NT2/D1 (cell line): ENCODE data around the gene KNL1.
"Not testable (repeated sequence)": the region's sequence is repeated elsewhere in the genome, so short reads cannot be mapped to it uniquely, and the experiment has no call there.

Experiments used
- DNase-seq: peaks from one replicate; pipeline ENCODE4 v3.0.0-alpha.2; 2011; ENCODE audit warnings: low read depth, low spot score
- H3K27me3 ChIP-seq: 2 replicates; pipeline ENCODE4 v1.6.0; 2011; ENCODE audit warnings: mild to moderate bottlenecking; ENCODE audit not compliant: insufficient read length, insufficient read depth
- H3K36me3 ChIP-seq: 2 replicates; pipeline ENCODE4 v1.6.1; 2011; ENCODE audit warnings: mild to moderate bottlenecking, low read length, mixed read lengths; ENCODE audit not compliant: insufficient read depth, insufficient read length
- H3K4me1 ChIP-seq: 2 replicates; pipeline ENCODE4 v1.5.1; 2011; ENCODE audit not compliant: insufficient read depth, insufficient read length
- H3K4me3 ChIP-seq: 2 replicates; pipeline ENCODE4 v1.5.1; 2011; ENCODE audit warnings: low read depth; ENCODE audit not compliant: insufficient read length
- H3K9ac ChIP-seq: 2 replicates; pipeline ENCODE4 v1.6.0; 2011; ENCODE audit warnings: low read depth; ENCODE audit not compliant: insufficient read length
- H3K9me3 ChIP-seq: 2 replicates; pipeline ENCODE4 v1.5.1; 2011; ENCODE audit warnings: mild to moderate bottlenecking, low read length; ENCODE audit not compliant: insufficient read depth
- SUZ12 ChIP-seq: IDR thresholded peaks from 2 replicates; pipeline ENCODE4 v1.6.1; 2011; ENCODE audit not compliant: insufficient read length, insufficient read depth; ENCODE audit errors: extremely low read depth
- YY1 ChIP-seq: IDR thresholded peaks from 2 replicates; pipeline ENCODE4 v1.6.1; 2011; ENCODE audit not compliant: insufficient read length, insufficient read depth
- ZNF274 ChIP-seq: IDR thresholded peaks from 2 replicates; pipeline ENCODE4 v1.6.1; 2011; ENCODE audit warnings: mild to moderate bottlenecking, low read depth, low read length

Gene KNL1

GRCh38 chr15:40569129-40569953, 24.7 kb upstream of the KNL1 start, which contains the start of gene RPUSD2:
TSS of gene RPUSD2 (plus strand) at chr15:40569299. CDS start at chr15:40569338, 39 bp downstream.
- Histone ChIP-seq H3K4me1 (no peaks in the 10 kb centered on the region), H3K27me3 (peaks cover 15% of the 10 kb centered on the region), H3K4me3 (peak within 1 kb of the TSS; percentile 94), H3K9me3 (no peaks in the 10 kb centered on the region), H3K9ac (peak within 1 kb of the TSS; percentile 94), H3K36me3 (peaks cover 33% of the 10 kb centered on the region)
- TF ChIP-seq YY1: no peak
- TF ChIP-seq ZNF274: no peak
- no peak for TF ChIP-seq SUZ12
- peak; percentile 79 for DNase-seq

GRCh38 chr15:40575113-40575512, 18.9 kb upstream of the KNL1 start:
- DNase-seq: no peak
- Histone ChIP-seq H3K9ac (no peak overlapping the region), H3K27me3 (no peaks in the 10 kb centered on the region), H3K4me1 (no peaks in the 10 kb centered on the region), H3K36me3 (peaks cover 38% of the 10 kb centered on the region), H3K9me3 (no peaks in the 10 kb centered on the region), H3K4me3 (no peak overlapping the region)
- TF ChIP-seq ZNF274 (no peak), SUZ12 (no peak), YY1 (no peak)

- peaks cover 26% of the 10 kb centered on the region for H3K36me3 ChIP-seq
- H3K4me3 ChIP-seq, H3K27me3 ChIP-seq, DNase-seq, H3K4me1 ChIP-seq, H3K9me3 ChIP-seq, H3K9ac ChIP-seq: not testable (repeated sequence)
These were observed 17.1 kb upstream of the KNL1 start for GRCh38 chr15:40576914-40577313.

- no peak for TF ChIP-seq ZNF274
- TF ChIP-seq YY1: no peak
- TF ChIP-seq SUZ12: no peak
- DNase-seq: no peak
These were observed 15.2 kb upstream of the KNL1 start for GRCh38 chr15:40578892-40579291.

GRCh38 chr15:40581796-40582195, 12.3 kb upstream of the KNL1 start:
- H3K9ac ChIP-seq, H3K36me3 ChIP-seq, H3K27me3 ChIP-seq: not testable (repeated sequence)

More at GRCh38 chr15:40578892-40579291, 15.2 kb upstream of the KNL1 start:
- Histone ChIP-seq H3K27me3 (no peaks in the 10 kb centered on the region), H3K36me3 (peaks cover 10% of the 10 kb centered on the region), H3K9me3 (peaks cover 5% of the 10 kb centered on the region; the same call in 1 of the 2 replicates), H3K4me3 (no peak overlapping the region), H3K4me1 (no peaks in the 10 kb centered on the region), H3K9ac (no peak overlapping the region)

GRCh38 chr15:40582726-40583246, 11.3 kb upstream of the KNL1 start:
- no peak for TF ChIP-seq SUZ12
- no peak for TF ChIP-seq YY1
- TF ChIP-seq ZNF274: no peak
- Histone ChIP-seq H3K36me3 (no peaks in the 10 kb centered on the region), H3K4me3 (no peak overlapping the region), H3K4me1 (no peaks in the 10 kb centered on the region), H3K27me3 (no peaks in the 10 kb centered on the region), H3K9ac (no peak overlapping the region), H3K9me3 (peaks cover 5% of the 10 kb centered on the region; the same call in 1 of the 2 replicates)
- DNase-seq: no peak

More at GRCh38 chr15:40581796-40582195, 12.3 kb upstream of the KNL1 start:
- H3K4me3 ChIP-seq, H3K9me3 ChIP-seq, DNase-seq, H3K4me1 ChIP-seq: not testable (repeated sequence)

GRCh38 chr15:40584191-40584590, 9.9 kb upstream of the KNL1 start:
- Histone ChIP-seq H3K9me3 (peaks cover 5% of the 10 kb centered on the region; the same call in 1 of the 2 replicates), H3K27me3 (no peaks in the 10 kb centered on the region), H3K4me3 (no peak overlapping the region), H3K9ac (no peak overlapping the region), H3K36me3 (no peaks in the 10 kb centered on the region), H3K4me1 (no peaks in the 10 kb centered on the region)
- TF ChIP-seq ZNF274 (no peak), SUZ12 (no peak), YY1 (no peak)
- DNase-seq: no peak
